CMK (cell line): ENCODE results near the gene PURB.
"Not testable (repeated sequence)": the region's sequence is repeated elsewhere in the genome, so short reads cannot be mapped to it uniquely, and the experiment has no call there.

ENCODE experiments used
- DNase-seq: peaks from one replicate; pipeline ENCODE4 v3.0.0-alpha.2; 2010; ENCODE audit warnings: low read depth

The PURB gene

GRCh38 chr7:44891372-44891771, 6.0 kb upstream of the PURB start:
- no peak for DNase-seq

GRCh38 chr7:44889086-44889781, 3.9 kb upstream of the PURB start:
- no peak for DNase-seq

- no peak for DNase-seq
Observed at GRCh38 chr7:44887293-44887692, 2.0 kb upstream of the PURB start.

GRCh38 chr7:44884621-44885393, 523 bp downstream of the PURB start:
- DNase-seq, result peak; percentile 11

- no peak for DNase-seq
Observed at GRCh38 chr7:44883961-44884620, 1.2 kb downstream of the PURB start.

GRCh38 chr7:44882899-44883298, 2.4 kb downstream of the PURB start:
- DNase-seq, result no peak

GRCh38 chr7:44881610-44882009, 3.7 kb downstream of the PURB start:
- DNase-seq, result no peak

- DNase-seq, result no peak
Observed at GRCh38 chr7:44881066-44881600, 4.2 kb downstream of the PURB start.

- DNase-seq, result no peak
Observed at GRCh38 chr7:44880317-44881018, 4.9 kb downstream of the PURB start.

- DNase-seq, result no peak
Observed at GRCh38 chr7:44876393-44876792, 8.9 kb downstream of the PURB start.

- no peak for DNase-seq
Observed at GRCh38 chr7:44875241-44875640, 10.1 kb downstream of the PURB start.

- DNase-seq, result no peak
Observed at GRCh38 chr7:44872787-44873186, 12.5 kb downstream of the PURB start.

- DNase-seq, result not testable (repeated sequence)
Observed at GRCh38 chr7:44871918-44872317, 13.4 kb downstream of the PURB start.

- not testable (repeated sequence) for DNase-seq
Observed at GRCh38 chr7:44870780-44871179, 14.6 kb downstream of the PURB start.

- not testable (repeated sequence) for DNase-seq
Observed at GRCh38 chr7:44870336-44870735, 15.0 kb downstream of the PURB start.

GRCh38 chr7:44867073-44867995, 18.0 kb downstream of the PURB start:
- no peak for DNase-seq

- not testable (repeated sequence) for DNase-seq
Observed at GRCh38 chr7:44861949-44862348, 23.4 kb downstream of the PURB start.

GRCh38 chr7:44858161-44858560, 27.2 kb downstream of the PURB start:
- DNase-seq, result no peak

GRCh38 chr7:44854644-44855364, 30.5 kb downstream of the PURB start:
- DNase-seq, result no peak

- no peak for DNase-seq
Observed at GRCh38 chr7:44853391-44853790, 31.9 kb downstream of the PURB start.
